Measurements from ENCODE around the gene BRD3OS. TPM values are rescaled to one million over a fixed set of nuclear protein-coding genes. Genes with fewer than 3 reads are reported as not detected.

BRD3OS gene
- total and polyA plus RNA-seq, 2 of the 13 experiments (the other 11 are each of a cell fraction or from before 2014, with no cell fraction given): 4.9 to 5.7 TPM

- TF ChIP-seq ZNF446 (CRISPR knock-in tag; IDR thresholded peaks at IDR 0.05): no peak
- no peak for TF ChIP-seq NRL (CRISPR knock-in tag; IDR thresholded peaks at IDR 0.05; ENCODE audit: borderline replicate concordance)
- TF ChIP-seq MLLT10 (CRISPR knock-in tag; IDR thresholded peaks at IDR 0.05): no peak
- no peak for TF ChIP-seq ZNF124 (CRISPR knock-in tag; IDR thresholded peaks at IDR 0.05)
- TF ChIP-seq ZSCAN29 (CRISPR knock-in tag; conservative IDR thresholded peaks at IDR 0.05): no peak
- TF ChIP-seq ZNF607 (CRISPR knock-in tag; IDR thresholded peaks at IDR 0.05; ENCODE audit: borderline replicate concordance): no peak
- TF ChIP-seq SALL1 (CRISPR knock-in tag; IDR thresholded peaks at IDR 0.05): peak; percentile 34
- TF ChIP-seq, protein P1, sequence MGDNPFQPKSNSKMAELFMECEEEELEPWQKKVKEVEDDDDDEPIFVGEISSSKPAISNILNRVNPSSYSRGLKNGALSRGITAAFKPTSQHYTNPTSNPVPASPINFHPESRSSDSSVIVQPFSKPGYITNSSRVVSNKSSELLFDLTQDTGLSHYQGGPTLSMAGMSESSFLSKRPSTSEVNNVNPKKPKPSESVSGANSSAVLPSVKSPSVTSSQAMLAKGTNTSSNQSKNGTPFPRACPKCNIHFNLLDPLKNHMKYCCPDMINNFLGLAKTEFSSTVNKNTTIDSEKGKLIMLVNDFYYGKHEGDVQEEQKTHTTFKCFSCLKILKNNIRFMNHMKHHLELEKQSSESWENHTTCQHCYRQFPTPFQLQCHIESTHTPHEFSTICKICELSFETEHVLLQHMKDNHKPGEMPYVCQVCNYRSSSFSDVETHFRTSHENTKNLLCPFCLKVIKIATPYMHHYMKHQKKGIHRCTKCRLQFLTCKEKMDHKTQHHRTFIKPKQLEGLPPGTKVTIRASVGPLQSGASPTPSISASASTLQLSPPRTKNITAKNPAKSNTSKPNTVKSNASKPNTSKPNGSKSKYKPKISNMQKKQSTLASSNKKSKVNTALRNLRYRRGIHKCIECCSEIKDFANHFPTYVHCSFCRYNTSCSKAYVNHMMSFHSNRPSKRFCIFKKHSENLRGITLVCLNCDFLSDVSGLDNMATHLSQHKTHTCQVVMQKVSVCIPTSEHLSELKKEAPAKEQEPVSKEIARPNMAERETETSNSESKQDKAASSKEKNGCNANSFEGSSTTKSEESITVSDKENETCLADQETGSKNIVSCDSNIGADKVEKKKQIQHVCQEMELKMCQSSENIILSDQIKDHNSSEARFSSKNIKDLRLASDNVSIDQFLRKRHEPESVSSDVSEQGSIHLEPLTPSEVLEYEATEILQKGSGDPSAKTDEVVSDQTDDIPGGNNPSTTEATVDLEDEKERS (CRISPR knock-in tag; IDR thresholded peaks at IDR 0.05): no peak
- TF ChIP-seq ZSCAN30 (CRISPR knock-in tag; IDR thresholded peaks at IDR 0.05): no peak
- TF ChIP-seq FUBP1 (CRISPR knock-in tag; IDR thresholded peaks at IDR 0.05; ENCODE audit: borderline replicate concordance): no peak
- no peak for TF ChIP-seq SP140L (CRISPR knock-in tag; IDR thresholded peaks at IDR 0.05; ENCODE audit: borderline replicate concordance)
- peak; percentile 44; the same call in 1 of the 2 replicates for TF ChIP-seq IRF2 (CRISPR knock-in tag; IDR thresholded peaks at IDR 0.05)
- TF ChIP-seq MTA1 (CRISPR knock-in tag; IDR thresholded peaks at IDR 0.05; ENCODE audit: borderline replicate concordance): no peak
- peak in 1 of 2 experiments; percentile 34; a peak in 1 of 4 replicates for TF ChIP-seq NR2F1 (CRISPR knock-in tag; IDR thresholded peaks at IDR 0.05)
- TF ChIP-seq ZBTB46 (CRISPR knock-in tag; IDR thresholded peaks at IDR 0.05; ENCODE audit: borderline replicate concordance): no peak
- TF ChIP-seq NFYB (CRISPR knock-in tag; IDR thresholded peaks at IDR 0.05): no peak
- TF ChIP-seq, protein P2, sequence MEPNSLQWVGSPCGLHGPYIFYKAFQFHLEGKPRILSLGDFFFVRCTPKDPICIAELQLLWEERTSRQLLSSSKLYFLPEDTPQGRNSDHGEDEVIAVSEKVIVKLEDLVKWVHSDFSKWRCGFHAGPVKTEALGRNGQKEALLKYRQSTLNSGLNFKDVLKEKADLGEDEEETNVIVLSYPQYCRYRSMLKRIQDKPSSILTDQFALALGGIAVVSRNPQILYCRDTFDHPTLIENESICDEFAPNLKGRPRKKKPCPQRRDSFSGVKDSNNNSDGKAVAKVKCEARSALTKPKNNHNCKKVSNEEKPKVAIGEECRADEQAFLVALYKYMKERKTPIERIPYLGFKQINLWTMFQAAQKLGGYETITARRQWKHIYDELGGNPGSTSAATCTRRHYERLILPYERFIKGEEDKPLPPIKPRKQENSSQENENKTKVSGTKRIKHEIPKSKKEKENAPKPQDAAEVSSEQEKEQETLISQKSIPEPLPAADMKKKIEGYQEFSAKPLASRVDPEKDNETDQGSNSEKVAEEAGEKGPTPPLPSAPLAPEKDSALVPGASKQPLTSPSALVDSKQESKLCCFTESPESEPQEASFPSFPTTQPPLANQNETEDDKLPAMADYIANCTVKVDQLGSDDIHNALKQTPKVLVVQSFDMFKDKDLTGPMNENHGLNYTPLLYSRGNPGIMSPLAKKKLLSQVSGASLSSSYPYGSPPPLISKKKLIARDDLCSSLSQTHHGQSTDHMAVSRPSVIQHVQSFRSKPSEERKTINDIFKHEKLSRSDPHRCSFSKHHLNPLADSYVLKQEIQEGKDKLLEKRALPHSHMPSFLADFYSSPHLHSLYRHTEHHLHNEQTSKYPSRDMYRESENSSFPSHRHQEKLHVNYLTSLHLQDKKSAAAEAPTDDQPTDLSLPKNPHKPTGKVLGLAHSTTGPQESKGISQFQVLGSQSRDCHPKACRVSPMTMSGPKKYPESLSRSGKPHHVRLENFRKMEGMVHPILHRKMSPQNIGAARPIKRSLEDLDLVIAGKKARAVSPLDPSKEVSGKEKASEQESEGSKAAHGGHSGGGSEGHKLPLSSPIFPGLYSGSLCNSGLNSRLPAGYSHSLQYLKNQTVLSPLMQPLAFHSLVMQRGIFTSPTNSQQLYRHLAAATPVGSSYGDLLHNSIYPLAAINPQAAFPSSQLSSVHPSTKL (CRISPR knock-in tag; IDR thresholded peaks at IDR 0.05): peak; percentile 21; the same call in 1 of the 2 replicates
- TF ChIP-seq ZFX (CRISPR knock-in tag; IDR thresholded peaks at IDR 0.05; ENCODE audit: low read depth): peak; percentile 84
These were observed 40.5 kb downstream of the BRD3OS start (continued) for GRCh38 chr9:134065612-134066419.
